HG02763 (cell line): ENCODE data around the gene TMEM62.
"Not testable (repeated sequence)": the region's sequence is repeated elsewhere in the genome, so short reads cannot be mapped to it uniquely, and the experiment has no call there.

Experiments
- ATAC-seq: cut with Tn5 transposase; IDR thresholded peaks from one replicate; pipeline ENCODE4 v1.9.1; 2021; ENCODE audit warnings: mild to moderate bottlenecking, moderate library complexity; ENCODE audit not compliant: unreplicated experiment

Gene TMEM62

DNA sequence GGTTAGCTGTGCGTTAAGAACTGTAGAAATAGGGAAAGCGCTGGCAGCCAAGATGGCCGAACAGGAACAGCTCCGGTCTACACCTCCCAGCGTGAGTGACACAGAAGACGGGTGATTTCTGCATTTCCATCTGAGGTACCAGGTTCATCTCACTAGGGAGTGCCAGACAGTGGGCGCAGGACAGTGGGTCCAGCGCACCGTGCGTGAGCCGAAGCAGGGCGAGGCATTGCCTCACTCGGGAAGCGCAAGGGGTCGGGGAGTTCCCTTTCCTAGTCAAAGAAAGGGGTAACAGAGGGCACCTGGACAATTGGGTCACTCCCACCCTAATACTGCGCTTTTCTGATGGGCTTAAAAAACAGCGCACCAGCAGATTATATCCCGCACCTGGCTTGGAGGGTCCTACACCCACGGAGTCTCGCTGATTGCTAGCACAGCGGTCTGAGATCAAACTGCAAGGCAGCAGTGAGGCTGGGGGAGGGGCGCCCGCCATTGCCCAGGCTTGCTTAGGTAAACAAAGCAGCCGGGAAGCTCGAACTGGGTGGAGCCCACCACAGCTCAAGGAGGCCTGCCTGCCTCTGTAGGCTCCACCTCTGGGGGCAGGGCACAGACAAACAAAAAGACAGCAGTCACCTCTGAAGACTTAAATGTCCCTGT, 42.4 kb downstream of the TMEM62 start:
- not testable (repeated sequence) for ATAC-seq

DNA sequence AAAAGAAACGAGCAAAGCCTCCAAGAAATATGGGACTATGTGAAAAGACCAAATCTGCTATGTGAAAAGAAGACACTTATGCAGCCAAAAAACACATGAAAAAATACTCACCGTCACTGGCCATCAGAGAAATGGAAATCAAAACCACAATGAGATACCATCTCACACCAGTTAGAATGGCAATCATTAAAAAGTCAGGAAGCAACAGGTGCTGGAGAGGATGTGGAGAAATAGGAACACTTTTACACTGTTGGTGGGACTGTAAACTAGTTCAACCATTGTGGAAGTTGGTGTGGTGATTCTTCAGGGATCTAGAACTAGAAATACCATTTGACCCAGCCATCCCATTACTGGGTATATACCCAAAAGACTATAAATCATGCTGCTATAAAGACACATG, 43.8 kb downstream of the TMEM62 start:
- ATAC-seq, result not testable (repeated sequence)

DNA sequence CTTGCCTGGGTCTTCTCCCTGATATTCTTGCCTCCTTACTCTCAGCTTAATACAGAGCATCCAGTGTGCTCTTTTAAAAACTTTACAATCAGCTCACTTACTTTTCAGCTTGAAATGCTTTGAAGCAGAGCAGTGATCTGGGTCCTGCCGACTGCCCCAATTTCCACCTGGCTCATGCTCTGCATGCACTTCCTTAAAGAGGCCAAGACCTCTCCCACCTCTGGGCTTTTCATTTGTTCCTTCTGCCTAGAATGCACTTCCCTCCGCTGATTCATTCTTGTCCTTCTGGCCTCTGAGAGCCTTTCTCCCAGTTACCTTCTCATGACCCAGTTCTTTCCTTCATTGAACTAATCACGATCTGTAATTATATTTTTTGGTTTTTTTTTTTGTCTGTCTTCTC, 49.9 kb downstream of the TMEM62 start:
- no peak for ATAC-seq

DNA sequence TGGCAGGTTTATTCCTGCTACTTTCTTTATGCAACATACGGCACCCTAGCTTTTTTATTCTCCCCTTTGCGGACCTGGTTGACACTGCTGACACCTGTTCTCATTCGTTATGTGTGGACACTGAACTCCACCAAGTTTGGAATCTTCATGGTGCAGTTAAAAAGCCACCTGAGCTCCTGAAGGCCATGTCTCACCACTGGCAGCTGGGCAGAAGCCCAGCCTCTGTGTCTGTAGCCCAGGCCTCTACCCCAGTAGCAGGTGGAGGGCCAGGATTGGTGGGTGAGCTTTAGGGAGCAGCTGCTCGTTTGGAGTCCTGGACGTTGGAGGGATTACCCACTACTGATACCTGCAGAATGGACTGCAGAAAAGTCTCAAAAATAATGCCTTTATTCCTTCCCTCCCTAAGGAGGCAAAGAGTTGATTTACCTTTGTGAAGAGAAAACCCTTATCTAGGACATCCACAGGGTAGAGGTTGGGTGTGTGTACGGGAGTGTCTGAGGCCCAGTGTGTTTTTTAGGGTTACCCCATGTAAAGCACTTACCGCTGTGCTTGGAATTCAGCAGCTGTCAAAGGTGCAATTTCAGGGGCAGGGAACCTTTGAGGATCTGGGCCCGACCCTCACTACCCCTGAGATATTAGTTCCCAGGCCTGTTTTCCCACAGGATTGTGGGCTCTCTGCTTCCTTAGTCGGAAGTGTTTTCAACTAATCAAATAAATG, 51.2 kb downstream of the TMEM62 start:
- ATAC-seq, result no peak

DNA sequence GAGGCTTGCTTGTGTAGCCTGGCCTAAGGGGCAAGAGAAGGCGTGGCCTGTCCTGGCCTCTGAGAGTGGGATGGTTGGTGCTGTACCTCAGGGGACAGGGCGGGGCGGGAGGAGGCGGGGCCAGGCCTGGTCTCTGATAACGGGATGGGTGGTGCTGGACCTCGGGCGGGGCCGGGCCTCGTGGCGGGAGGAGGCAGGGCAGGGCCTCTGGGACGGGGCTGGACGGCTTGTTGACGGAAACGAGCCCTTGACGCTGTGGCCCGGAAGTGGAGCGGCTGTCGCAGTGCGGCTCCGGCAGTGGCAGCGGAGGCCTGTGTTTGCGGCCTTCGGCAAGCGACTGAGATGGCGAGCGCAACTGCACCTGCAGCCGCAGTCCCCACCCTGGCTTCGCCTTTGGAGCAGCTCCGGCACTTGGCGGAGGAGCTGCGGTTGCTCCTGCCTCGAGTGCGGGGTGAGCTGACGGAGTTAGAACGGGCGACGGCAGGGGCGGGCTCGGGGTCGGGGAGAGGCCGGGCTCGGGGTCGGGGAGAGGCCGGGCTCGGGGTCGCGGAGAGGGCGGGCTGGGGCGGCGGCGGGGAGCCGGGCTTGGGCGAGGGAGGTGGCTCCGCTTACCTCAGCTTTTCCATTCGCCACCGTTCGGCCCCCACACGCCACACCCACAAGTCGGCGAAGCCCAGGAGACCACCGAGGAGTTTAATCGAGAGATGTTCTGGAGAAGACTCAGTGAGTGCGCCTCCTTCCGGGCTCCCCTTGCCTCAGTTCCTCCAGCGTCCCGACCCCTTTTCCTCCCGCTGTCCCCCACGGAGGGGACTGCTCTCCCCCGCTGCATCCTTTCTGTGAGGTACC, 52.0 kb downstream of the TMEM62 start, which contains the start of gene CCNDBP1:
CCNDBP1 (plus strand) TSS at position 247 of the 846 bp plus-strand sequence; CDS start at position 343, 96 bp downstream.
- peak; percentile 85 for ATAC-seq

DNA sequence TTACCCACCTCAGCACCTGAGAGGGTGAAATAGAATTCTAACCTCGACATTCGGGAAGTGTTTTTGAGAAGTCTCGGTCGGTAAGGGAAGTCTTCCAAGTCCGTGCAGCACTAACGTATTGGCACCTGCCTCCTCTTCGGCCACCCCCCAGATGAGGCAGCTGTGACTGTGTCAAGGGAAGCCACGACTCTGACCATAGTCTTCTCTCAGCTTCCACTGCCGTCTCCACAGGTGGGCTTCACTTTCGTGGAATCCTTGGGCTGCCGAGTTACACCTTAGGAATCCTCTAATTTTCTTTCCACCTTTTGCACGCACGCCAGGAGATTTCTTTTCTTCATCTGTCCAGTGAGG, 52.6 kb downstream of the TMEM62 start:
- ATAC-seq, result peak; percentile 25

DNA sequence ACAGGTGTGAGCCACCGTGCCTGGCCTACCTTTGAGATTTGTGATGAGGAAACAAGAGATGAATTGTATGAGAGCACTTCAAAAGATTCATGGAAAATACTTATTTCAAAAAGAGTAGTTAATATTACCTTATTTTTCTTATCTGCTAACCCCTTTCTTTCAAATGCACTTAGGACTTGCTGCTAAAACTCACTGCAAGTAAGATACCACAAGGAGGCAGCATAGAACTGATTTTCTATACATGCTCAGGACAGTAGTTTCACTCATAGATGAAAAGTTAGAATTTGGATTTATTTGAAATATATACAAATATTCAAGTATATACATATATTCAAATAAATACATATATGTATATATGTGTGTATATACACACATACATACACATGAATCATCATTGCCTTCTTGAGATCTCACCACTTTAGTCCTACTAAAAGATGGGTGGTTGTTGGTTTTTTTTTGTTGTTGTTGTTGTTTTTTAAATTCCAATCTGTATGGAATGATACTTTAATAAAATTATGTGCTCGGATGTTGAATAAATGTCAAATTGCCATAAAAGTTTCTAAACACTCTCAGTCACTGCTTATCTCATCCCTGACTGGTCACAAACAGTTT, 54.3 kb downstream of the TMEM62 start:
- no peak for ATAC-seq

- no peak for ATAC-seq
These were observed 55.9 kb downstream of the TMEM62 start for GRCh38 chr15:43189296-43189695.

DNA sequence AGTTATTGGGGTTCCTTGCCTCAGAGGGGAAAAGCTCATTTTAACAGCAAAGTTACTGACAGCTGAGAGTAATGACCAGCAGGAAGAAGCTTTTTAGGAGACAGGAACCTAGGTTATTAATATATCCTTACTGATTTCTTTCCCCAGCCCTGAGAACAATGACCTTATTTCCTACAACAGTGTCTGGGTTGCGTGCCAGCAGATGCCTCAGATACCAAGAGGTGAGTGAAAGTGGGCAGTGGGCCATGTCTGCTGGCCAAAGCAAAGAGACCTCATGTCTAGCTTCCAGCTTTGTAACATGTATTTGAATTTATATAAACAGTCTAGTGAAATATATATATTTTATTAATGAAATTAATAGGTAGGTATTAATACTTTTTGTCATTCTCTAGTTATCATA, 56.8 kb downstream of the TMEM62 start:
- ATAC-seq, result no peak

DNA sequence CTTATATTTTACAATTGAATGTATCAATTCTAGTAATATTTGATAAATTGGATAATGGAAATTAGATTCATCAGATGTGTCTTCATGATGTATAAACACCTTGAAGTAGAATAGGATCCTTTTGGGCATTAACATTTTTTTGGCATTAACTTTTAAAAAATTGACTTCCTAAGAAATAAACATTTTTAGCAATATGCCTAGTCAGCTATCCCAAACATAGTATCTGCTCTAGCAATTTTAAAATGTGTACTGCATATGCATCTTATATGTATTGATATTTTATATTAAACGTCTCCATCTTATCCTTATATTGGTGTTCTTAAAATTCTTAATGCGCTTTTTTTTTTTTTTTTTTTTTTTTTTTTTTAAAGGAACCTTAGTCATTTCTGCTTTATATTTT, 60.3 kb downstream of the TMEM62 start:
- no peak for ATAC-seq

- ATAC-seq, result no peak
These were observed 61.4 kb downstream of the TMEM62 start for GRCh38 chr15:43194795-43195194.

- no peak for ATAC-seq
These were observed 63.6 kb downstream of the TMEM62 start for GRCh38 chr15:43196760-43197548.

- ATAC-seq, result not testable (repeated sequence)
These were observed 64.4 kb downstream of the TMEM62 start for GRCh38 chr15:43197773-43198172.

- not testable (repeated sequence) for ATAC-seq
These were observed 65.2 kb downstream of the TMEM62 start for GRCh38 chr15:43198556-43198955.

DNA sequence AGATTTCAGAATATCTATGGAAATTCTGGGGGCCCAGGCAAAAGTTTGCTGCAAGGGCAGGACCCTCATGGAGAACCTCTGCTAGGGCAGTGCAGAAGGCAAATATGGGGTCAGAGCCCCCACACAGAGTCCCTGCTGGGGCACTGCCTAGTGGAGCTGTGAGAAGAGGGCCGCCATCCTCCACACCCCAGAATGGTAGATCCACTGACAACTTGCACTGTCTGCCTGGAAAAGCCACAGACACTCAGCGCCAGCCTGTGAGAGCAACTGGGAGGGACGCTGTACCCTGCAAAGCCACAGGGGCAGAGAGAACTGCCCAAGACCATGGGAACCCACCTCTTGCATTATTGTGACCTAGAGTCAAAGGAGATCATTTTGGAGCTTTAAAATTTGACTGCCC, 65.6 kb downstream of the TMEM62 start:
- ATAC-seq, result no peak

DNA sequence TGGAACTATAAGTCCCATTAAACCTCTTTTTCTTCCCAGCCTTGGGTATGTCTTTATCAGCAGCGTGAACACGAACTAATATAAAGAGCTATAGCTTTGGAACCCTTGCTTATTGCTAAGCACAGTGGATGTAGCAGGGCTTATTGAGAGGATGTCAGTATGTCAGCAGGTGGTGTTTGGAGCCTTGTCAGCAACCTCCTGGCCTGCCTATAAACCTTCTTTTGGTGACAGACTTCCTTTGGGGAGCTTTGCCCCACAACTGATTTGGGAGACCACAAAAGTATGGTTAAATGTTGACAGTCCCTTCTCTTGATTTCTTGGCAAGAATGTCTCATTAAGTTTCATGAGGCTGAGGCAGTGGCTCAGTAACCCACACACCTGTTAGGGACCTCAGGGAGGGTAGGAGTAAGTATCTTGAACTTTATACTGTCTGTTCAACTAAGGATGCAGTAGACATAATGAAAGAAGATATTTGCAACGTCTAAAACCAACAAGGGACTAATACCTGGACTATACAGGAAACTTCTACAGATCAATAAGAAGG, 66.6 kb downstream of the TMEM62 start:
- ATAC-seq, result no peak

DNA sequence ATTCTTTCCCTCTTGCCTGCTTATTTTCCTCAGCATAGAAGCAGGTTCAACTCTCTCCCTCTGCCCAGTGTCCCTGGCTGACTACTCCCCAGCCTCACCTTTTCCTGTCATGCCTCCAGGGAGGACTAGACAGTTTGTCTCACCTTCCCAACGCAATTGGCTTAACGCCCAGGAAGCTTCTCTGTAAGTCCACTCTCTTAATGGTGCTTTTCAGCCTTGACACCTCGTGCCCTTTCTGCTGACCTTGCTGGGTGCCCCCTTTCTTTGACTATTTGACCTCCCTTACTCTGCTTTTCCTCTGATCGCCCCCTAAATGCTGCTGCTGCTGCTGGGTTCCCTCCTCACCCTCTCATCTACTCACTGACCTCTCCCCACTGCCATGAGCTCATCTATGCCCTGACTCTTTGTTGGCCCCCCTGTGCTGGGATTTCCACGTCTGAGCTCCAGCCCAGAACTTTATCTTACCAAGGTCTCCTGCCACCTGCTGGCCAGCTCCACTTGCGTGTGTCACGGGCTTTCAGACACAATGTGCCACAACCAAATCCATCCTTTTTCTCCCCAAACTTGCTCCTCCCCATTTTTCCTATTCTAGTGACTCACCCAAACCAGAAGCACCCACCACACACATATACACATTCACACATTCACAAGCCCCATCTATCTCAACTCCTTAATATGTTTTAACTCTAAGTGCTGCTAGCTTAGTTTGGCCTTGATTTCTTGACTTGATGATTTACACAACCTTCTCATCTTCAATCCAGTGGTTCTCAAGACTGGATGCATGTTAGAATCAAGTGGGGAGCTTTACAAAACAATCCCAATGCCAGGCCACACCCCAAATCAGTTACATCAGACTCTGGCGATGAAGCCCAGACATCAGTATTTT, 70.9 kb downstream of the TMEM62 start:
- ATAC-seq, result no peak

GRCh38 chr15:43206054-43206453, 72.7 kb downstream of the TMEM62 start:
- ATAC-seq, result no peak

GRCh38 chr15:43207024-43207423, 73.6 kb downstream of the TMEM62 start:
- ATAC-seq, result no peak
